Stimulated activated CD8-positive, alpha-beta memory T cell treated with anti-CD3 and anti-CD28 coated beads, Interleukin-4, amount 100 ng/mL, for 4 hours (primary cell): ENCODE measurements around the gene TRAF3.
"Not testable (repeated sequence)": the region's sequence is repeated elsewhere in the genome, so short reads cannot be mapped to it uniquely, and the experiment has no call there.

Experiments
- DNase-seq, 2 donors: peaks; one replicate each; pipeline ENCODE4 v3.0.0-alpha.2; 2020; ENCODE audit warnings: low read depth in 2 of 2, low spot score in 1 of 2

TRAF3 gene

DNA sequence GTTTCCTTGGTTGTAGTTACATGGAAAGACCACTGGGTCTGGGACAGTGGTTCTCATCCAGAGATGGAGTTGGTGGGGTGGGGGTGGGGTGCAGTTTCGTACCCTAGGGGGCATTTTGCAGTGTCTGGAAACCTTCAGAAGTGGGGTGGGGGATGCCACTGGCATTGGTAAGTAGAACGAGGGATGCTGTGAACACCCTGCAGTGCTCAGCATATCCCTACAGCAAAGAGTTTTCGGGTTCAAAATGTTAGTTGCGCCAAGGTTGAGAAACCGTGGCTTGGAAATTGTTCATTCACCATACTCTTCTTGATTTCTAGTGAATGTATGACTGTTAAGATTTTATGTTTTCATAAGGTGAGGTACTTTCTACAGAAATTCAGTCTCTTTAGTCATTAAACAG is 28.7 kb downstream of the TRAF3 start:
- DNase-seq = no peak

DNA sequence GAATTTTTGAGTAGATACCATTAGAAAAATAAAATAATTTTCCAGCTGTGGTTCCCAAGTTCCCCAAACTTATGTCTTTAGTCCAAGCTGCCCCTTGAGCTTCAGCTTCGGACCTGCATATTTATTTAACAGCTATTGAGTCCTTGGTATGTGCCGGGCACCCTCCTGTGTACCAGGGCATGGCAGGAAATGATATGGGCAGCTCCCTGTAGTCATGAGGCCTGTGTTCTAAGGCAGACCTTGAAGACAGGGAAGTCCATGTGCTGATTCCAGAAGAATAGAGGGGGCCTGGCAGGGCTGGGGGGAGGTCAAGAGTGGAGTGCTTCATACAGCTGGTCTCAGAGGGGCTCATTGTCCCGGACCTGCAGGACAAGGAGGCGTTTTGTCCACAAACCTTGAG is 29.2 kb downstream of the TRAF3 start:
- DNase-seq = no peak

DNA sequence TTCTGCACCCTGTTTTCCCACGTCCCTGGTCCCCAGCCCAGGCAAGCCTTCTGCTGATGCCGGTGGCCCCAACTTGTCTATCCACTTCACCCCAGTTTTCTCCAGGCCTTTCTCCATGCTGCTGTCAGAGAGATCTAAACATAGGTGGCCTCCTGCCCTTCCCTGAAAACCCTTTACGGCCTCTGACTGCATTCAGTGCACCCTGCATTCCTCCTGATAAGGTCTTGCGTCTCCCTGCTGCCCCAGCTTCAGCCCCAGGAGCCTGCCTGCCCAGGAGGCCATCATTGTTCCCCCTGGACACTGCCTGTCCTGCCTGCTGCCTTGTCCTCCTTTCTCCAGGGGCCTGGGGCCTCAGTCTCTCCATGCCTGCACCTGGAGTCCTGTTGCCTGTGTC is 29.8 kb downstream of the TRAF3 start:
- no peak for DNase-seq

DNA sequence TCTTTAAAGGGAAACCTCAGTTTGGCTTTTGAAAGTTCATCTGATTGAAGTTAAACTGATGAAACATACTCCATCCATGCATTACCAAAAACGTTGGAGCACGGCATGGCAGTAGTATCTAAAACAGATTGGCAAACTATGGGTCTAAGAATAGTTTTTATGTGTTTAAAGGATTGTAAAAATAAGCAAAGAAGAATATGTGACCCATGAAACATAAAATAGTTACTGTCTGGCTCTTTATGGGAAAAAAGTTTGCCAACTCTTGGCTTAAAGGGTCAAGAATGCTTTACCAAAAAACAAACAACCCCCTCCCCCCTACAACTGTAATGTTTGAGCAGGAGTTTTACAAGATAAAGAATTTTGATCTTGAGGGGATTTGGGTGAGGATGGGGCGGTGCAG is 32.6 kb downstream of the TRAF3 start:
- DNase-seq = no peak

DNA sequence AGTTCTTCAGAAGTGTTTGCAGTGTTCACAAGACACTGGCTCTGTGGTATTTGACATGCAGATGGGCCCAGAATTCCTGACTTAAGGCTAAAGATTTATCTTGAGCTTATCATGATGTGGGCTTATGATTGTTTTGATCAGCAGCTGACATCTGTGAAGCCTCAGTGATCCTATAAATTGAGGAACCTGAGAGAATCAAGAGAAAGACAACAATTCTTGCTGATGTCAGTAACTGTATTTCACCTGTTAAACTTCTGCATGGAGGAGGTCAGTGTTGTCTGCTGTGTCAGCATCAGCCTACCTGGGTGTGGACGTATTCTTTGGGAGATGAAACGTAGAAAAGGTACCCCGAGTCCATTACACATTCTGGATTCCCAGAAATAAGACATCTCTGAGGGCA is 33.3 kb downstream of the TRAF3 start:
- DNase-seq = no peak

DNA sequence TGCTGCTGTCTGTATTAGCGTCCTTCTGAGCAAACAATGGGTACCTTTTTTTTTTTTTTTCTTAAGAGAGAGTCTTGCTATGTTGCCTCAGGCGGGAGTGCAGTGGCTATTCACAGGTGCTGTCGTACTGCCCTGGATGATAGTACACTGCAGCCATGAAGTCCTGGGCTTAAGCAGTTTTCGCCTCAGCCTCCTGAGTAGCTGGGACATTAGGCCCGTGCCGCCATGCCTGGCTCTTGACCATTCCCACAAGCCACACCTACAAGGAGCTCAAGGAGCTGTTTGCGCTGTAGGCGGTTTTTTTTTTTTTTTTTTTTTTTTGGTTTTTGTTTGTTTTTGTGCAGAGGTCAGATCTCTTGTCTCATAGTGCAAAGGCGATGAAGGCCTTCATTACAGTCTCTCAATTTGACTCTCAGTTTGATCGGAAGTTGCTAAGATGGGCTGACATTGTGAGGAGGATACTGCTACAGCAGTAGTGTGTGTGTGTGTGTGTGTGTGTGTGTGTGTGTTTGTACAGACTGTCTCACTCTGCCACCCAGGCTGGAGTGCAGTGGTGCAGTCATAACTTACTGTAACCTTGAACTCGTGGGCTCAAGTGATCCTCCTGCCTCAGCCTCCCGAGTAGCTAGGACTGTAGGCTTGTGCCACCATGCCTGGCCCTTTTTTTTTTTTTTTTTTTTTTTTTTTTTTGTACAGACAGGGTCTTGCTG is 34.2 kb downstream of the TRAF3 start:
- DNase-seq = no peak

DNA sequence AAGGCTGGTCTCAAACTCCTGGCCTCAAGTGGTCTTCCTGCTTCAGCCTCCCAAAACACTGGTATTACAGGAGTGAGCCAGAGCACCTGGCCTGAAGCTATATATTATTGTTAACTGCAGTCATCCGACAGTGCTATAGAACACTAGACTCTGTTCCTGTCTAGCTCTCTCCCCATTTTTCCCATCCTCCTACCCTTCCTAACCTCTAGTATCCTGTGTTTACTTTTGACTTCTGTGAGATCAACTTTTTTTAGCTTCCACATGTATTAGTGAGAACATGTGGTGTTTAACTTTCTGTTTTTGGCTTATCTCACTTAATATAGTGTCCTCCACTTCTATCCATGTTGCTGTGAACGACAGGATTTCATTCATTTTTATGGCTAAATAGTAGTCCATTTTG is 34.7 kb downstream of the TRAF3 start:
- DNase-seq = no peak

DNA sequence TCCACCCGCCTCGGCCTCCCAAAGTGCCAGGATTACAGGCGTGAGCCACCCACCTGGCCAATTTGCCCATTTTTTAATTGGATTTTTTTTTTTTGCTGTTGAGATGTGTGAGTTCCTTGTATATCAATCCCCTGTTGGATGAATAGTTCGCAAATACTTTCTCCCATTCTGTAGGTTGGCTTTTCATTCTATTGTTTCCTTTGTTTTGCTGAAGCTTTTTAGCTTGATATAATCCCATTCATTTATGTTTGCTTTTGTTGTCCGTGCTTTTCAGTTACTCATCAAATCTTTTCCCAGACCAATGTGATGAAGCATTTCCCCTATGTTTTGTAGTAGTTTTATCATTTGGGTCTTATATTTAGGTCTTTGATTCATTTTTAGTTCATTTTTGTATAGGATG is 36.4 kb downstream of the TRAF3 start:
- no peak for DNase-seq

DNA sequence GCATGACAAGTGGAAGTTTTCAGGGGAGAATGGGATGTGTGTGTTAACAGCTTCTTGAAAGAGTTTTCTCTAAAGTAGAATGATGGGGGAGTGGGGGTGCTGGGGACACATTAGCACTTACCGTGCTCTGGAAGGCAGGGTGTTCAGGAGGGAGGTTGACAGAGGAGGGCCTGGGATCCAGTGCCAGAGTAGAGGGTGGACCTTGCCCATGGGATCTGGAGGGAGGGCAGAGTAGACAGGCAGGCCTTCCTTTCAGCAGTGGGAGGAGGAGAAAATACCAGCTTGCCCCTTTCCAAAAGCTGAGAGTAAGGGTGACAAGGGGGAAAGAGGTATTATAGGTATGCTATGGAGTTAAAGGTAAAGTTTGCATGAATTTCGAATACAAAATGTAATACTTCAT is 40.1 kb downstream of the TRAF3 start:
- DNase-seq = no peak

DNA sequence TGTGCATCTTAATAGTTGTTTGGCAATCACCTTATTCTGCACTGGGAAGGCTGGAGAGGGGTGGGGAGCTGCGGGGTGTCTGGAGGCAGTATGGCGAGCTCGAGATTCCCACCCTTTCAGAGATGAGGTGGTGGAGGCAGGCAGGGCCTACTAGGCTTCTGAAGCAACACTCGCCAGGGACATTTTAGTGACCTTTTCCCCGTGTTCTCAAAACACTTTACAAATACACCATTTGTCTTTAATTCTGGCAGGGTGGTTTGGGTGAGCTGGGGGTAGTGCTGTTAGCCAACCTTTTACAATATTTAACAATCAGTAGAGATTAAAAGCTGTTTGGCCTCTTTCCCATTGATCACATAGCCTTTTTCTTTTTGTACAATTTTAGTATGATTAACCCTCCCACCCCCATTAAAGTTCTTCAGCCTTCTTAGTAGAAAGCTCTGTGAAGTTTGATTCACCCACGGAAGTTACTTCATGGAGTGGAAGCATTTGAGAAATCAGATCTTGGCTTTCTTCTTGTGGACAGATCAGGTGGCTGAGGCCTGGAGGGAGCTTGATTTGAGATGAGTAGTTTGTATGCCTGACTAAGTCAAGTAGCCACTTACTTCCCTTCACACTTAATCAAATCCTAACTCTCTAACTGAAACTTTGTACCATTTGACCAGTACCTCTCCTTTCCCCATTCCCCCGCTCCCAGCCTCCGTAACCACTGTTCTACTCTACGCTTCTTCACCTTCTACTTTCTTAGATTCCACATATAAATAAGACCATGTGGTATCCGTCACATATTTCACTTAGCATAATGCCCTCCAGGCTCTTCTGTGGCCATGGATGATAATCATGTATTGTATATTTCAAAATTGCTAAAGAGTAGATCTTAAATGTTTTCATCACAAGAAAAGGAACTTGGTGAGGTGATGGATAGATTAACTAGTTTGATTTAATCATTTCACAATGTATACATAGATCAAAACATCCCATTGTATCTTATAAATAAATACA is 41.0 kb downstream of the TRAF3 start:
- DNase-seq = no peak

DNA sequence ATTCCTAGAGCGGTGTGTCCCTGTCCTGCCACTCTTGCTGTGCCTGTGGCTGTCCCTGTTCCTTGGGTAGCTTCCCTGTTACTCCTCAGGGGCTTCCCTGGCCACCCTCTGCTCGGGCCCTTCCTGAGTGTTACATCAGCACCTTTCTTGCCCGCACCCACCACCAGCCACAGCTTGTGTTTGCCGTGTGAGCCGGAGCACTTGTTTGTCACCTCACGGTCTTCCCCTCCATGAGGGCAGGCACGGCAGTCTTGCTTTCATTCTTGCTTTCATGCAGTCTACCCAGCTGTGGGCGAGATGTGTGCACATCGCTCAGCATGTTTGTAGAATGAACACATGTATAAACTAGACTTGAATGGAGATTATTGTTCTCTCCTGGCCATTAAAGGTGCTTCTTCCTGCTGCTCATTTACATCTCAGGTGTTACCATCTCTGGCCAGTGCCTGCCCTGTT is 42.0 kb downstream of the TRAF3 start:
- peak in 1 of 2 donors; percentile 23 for DNase-seq

DNA sequence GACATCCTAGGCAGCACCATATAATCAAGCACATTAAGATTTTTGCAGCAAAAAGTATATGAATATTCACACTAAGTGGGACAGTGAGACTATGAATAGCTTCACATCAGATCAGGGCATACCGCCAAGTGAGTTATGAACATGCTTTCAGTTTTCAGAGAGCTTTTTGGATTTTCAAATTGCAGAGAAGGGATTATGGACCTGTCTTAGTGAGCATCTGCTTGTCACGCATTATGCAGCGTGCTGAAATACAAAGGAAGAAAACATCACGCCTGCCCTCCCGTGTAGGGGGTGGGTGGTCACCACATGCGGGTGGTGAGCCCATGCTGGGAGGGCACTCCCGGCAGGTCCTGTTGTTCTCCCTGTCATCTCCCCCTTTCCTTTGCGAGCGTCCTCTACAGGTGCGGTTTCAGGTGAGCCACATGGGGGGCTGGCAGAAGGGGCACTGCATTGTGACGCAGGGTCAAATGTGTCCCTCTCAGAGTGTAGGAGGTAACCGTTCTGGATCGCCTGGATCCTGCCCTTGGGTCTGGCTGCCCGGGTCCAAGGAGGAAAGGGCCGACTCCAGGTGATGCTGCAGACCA is 42.6 kb downstream of the TRAF3 start:
- DNase-seq = no peak

DNA sequence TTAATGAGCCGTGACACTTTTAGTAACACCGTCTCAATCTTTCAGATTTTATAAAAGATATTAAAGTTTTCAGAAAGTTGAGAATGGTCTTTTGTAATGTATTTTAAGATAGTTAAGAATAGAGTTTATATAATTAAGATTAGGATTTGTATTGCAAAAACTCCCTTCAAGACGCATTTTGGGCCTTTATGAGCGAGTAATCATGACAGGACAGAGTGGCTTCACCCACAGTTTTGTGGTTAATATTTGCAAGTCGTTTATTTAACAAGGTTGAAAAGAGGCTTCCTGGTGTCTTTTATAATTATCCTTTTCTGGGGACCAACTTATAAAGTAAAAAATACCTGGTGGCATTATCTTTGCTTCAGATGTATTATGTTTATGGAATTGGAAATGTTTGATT is 44.0 kb downstream of the TRAF3 start:
- DNase-seq = no peak

DNA sequence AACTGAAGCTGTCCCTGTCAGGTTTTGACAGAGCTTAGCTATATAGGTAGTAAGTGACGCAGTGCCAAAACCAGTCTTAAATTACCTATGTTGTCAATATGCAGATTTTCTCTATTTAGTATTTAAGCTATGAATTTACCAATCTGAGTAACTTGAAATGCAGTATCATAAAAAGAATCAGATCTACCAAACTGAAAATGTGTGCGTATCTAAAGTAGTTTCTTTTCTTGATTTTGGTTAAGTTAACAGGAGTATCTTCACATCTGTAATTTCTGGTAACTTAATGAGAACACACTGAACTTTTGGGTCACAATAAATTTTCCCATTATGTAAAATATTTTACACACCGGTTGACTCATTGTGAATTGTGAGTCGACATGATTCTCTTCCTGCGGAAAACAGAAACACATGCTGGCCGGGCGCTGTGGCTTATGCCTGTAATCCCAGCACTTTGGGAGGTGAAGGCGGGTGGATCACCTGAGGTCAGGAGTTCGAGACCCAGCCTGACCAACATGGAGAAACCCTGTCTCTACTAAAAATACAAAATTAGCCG is 45.1 kb downstream of the TRAF3 start:
- no peak for DNase-seq

DNA sequence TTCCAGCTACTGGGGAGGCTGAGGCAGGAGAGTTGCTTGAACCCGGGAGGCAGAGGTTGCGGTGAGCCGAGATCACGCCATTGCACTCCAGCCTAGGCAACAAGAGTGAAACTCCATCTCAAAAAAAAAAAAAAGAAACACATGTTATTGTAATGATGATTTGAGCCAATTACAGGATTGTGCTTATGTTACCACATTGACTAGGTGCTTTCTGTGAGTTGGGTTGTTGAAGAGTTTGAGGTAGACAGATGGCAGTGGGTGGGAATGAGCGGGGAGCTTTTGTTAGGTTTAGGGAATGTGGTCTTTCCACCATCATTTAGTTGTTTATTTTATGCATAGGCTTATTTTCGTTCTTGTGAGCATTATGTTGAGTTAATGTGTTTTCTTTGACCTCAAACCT is 45.6 kb downstream of the TRAF3 start:
- DNase-seq = not testable (repeated sequence)

DNA sequence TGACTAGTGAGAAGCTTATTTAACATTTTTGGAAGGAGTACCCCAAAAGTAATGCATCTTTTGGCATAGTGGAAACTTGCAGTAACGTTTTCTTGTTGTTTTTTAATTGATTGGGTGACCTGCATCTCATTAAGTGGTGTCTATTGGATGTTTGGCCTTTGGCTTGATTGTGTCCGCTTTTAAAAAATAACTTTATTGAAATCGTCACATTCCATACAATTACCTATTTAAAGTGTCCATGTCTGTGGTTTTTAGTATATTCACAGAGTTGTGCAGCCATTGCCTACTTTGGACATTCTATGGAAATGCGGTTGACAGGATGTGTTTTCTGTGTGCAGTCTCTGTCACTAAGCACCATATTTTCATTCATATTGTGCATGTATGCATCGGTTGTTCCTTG is 46.3 kb downstream of the TRAF3 start:
- no peak for DNase-seq

DNA sequence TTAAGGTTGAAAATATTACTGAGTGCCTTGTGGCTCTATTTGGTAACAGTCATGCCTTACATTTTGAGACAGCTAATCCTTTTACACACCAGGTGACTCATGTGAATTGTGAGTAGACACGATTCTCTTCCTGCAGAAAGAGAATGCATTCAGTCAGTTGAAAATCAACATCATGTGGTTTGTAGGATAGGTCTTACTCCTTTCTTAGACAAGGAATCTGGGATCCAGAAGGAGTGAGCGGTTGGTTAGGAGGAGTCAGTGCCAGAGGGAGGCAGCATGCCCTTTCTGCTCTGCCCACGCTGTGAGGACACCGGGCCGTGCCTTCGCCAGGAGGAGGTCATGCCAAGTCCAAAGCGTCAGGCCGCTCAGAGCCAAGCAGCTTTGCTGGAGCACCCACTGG is 47.6 kb downstream of the TRAF3 start:
- DNase-seq = no peak

DNA sequence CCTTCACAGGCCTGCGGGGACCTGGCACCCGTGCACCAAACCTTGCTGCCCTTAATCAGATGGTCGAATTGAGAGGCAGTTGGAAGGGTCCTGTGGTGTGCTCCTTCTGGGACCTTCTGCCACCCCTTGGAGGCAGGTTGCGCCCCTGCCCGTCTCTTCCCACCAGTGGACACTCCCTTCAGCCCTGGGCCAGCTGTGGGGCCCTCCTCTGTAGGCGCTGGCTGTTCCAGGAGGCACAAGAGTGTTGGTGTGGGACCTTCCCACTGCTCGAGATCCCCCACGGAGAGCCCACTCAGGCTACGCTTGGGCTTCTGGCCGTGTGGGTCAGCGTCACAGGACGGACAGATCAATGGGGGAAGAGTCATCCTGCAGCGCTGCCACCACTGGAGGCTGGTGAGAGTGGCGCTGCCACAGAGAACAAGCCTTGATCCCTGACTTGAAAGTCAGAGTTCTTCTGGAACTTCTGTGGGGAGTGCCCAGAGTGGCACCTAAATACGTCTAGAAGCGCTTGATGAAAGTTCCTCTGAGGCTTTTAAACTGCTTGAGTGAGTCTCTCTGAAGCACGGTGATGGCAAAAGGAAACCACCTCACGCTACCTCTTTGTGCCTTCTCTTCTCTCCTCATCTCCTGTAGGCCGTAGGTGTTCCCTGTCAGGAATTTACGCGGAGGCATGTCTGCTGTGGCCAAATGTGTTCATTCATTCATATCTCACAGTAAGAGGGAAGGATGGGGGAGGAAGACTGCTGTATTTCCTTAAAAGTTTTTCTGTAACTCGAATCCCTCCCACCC is 48.3 kb downstream of the TRAF3 start:
- DNase-seq = no peak

DNA sequence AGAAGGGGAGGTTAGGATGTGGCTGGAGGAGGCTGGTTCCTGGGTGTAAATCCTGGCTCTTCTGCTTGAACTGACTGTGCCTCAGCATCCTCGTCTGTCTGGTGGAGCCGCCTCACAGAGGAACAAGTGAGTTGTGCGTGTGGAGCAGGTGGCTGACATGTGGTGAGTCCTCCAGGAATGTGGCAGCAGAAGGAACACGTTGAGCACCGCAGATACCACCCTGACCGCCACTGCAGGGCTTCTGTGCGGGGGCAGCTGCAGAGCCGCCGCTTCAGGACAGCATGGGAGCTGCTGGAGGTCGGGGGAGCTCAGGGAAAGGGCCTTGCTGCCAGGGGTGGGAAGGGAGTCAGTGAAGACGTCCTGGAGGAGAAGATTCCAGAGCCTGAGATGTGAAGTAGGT is 48.9 kb downstream of the TRAF3 start:
- DNase-seq = no peak

DNA sequence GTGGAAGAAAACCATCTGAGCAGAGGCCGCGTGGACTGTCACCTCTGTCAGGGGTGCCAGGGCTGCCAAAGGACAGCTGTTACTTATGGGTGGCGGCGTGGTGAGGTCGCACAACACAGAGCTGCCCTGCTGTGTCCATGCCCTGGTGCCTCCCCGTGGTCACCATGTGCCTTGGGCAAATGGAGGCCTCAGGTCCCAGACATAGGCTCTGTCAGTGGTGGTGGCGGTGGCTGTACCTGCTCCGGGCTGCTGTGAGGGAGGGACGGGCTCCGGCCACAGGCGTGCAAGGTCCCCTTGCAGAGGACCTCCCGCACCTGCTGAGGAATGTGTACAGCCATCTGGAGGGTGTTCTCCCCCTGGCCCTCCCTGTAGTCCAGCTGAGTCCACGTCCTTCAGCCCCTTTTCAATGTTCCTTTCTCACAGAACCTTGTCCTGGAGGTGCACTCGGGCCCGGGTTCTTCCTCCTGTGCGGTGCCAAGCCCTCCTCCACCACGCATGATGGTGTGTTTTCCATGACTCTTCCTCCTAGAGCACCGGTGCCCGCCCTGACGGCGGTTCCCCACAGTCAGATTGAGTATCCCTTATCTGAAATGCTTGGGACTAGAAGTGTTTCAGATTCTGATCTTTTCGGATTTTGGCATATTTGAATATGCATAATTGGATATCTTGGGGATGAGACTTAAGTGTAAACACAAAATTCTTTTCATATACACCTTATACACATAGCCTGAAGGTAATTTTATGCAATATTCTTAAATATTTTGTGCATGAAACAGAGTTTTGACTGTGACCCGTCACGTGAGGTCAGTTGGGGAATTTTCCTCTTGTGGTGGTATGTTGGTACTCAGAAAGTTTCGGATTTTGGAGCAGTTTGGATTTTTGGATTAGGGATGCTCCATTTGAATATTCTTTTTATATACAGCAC is 49.8 kb downstream of the TRAF3 start:
- DNase-seq = no peak
